OCI-LY3 (cell line): ENCODE measurements around the gene ATP2B1.

ENCODE experiments used
- H2AFZ ChIP-seq: fragments of 200-600, 300-600 bp; shearing (Covaris generic); 2 replicates; pipeline ENCODE4 v1.6.0; 2014; ENCODE audit warnings: antibody characterized with exemption, low read depth, low read length
- H3K27ac ChIP-seq: fragments of 200-600, 300-600 bp; sonication (generic); 2 replicates; pipeline ENCODE4 v1.5.1; 2014; ENCODE audit warnings: mild to moderate bottlenecking, low read length, moderate library complexity, mixed read lengths
- H3K27me3 ChIP-seq: fragments of 200-600, 300-600 bp; sonication (generic); 2 replicates; pipeline ENCODE4 v1.6.1; 2014; ENCODE audit warnings: low read depth, low read length, mixed read lengths
- H3K36me3 ChIP-seq: fragments of 200-600, 300-600 bp; sonication (generic); replicated peaks from 2 replicates; pipeline ENCODE3; 2014; ENCODE audit warnings: low read depth, low read length, mixed read lengths
- H3K4me1 ChIP-seq: fragments of 300-600, 200-600 bp; sonication (generic); 2 replicates; pipeline ENCODE4 v1.6.1; 2014; ENCODE audit warnings: low read length, mixed read lengths
- H3K4me2 ChIP-seq: fragments of 200-600, 300-600 bp; sonication (generic); 2 replicates; pipeline ENCODE4 v1.6.1; 2014; ENCODE audit warnings: low read length, mixed read lengths
- H3K4me3 ChIP-seq: fragments of 300-600, 200-600 bp; sonication (generic); 2 replicates; pipeline ENCODE4 v1.5.1; 2014; ENCODE audit warnings: antibody characterized with exemption, mild to moderate bottlenecking, low read length, moderate library complexity
- H3K79me2 ChIP-seq: fragments of 300-600, 200-600 bp; shearing (Covaris generic); 2 replicates; pipeline ENCODE4 v1.6.1; 2014; ENCODE audit warnings: mild to moderate bottlenecking, low read length, mixed read lengths
- H3K9ac ChIP-seq: fragments of 300-600, 200-600 bp; shearing (Covaris generic); 2 replicates; pipeline ENCODE4 v1.6.0; 2014; ENCODE audit warnings: mild to moderate bottlenecking, low read length, moderate library complexity
- H3K9me3 ChIP-seq: fragments of 200-600, 300-600 bp; shearing (Covaris generic); 2 replicates; pipeline ENCODE4 v1.6.1; 2014; ENCODE audit warnings: low read length, mixed read lengths; ENCODE audit not compliant: insufficient read depth
- H4K20me1 ChIP-seq: fragments of 200-600, 300-600 bp; sonication (generic); 2 replicates; pipeline ENCODE4 v1.6.1; 2016; ENCODE audit warnings: low read length, mixed read lengths; ENCODE audit not compliant: insufficient read depth
- CTCF ChIP-seq: fragments of 200-600, 300-600 bp; sonication (generic); IDR thresholded peaks from 2 replicates; pipeline ENCODE4 v1.5.1; 2014; ENCODE audit warnings: antibody characterized with exemption, low read length, low read depth
- EZH2phosphoT487 ChIP-seq: fragments of 200-600 bp; shearing (Covaris generic); IDR thresholded peaks from 2 replicates; pipeline ENCODE4 v1.6.1; 2018; ENCODE audit warnings: antibody characterized with exemption, mixed run types, low read depth

The ATP2B1 gene

GRCh38 chr12:89632778-89633177, 75.9 kb downstream of the ATP2B1 start:
- no peak overlapping the region for H3K4me2 ChIP-seq
- H3K36me3 ChIP-seq, result peaks cover 24% of the 10 kb centered on the region
- H3K27me3 ChIP-seq, result no peaks in the 10 kb centered on the region
- no peak overlapping the region for H3K9ac ChIP-seq
- no peaks in the 10 kb centered on the region for H3K9me3 ChIP-seq
- H3K79me2 ChIP-seq, result no peaks in the 10 kb centered on the region
- no peaks in the 10 kb centered on the region for H3K4me1 ChIP-seq
- 0 out of 2 replicates have a peak, but pooled peaks cover 5% of the 10 kb centered on the region for H4K20me1 ChIP-seq
- no peak overlapping the region for H2AFZ ChIP-seq
- no peak overlapping the region for H3K4me3 ChIP-seq
- no peak for TF ChIP-seq CTCF
- no peak for TF ChIP-seq EZH2phosphoT487
- H3K27ac ChIP-seq, result no peak overlapping the region

GRCh38 chr12:89622115-89622514, 86.5 kb downstream of the ATP2B1 start:
- Histone ChIP-seq H3K36me3 (peaks cover 11% of the 10 kb centered on the region), H3K27ac (no peak overlapping the region), H3K4me3 (no peak overlapping the region), H3K27me3 (no peaks in the 10 kb centered on the region), H3K9me3 (no peaks in the 10 kb centered on the region), H2AFZ (no peak overlapping the region), H4K20me1 (no peaks in the 10 kb centered on the region), H3K79me2 (no peaks in the 10 kb centered on the region), H3K4me2 (no peak overlapping the region), H3K4me1 (no peaks in the 10 kb centered on the region), H3K9ac (no peak overlapping the region)
- TF ChIP-seq CTCF, result no peak
- no peak for TF ChIP-seq EZH2phosphoT487

- Histone ChIP-seq H3K4me3 (no peak overlapping the region), H3K27me3 (no peaks in the 10 kb centered on the region), H3K4me2 (no peak overlapping the region), H3K79me2 (no peaks in the 10 kb centered on the region), H3K9ac (no peak overlapping the region), H3K9me3 (no peaks in the 10 kb centered on the region), H3K4me1 (no peaks in the 10 kb centered on the region), H3K36me3 (peaks cover 11% of the 10 kb centered on the region), H4K20me1 (no peaks in the 10 kb centered on the region), H3K27ac (no peak overlapping the region), H2AFZ (no peak overlapping the region)
- no peak for TF ChIP-seq CTCF
- TF ChIP-seq EZH2phosphoT487, result no peak
Observed at GRCh38 chr12:89621521-89621920, 87.1 kb downstream of the ATP2B1 start.

- Histone ChIP-seq H3K4me1 (no peaks in the 10 kb centered on the region), H2AFZ (no peak overlapping the region), H3K9me3 (no peaks in the 10 kb centered on the region), H3K4me3 (no peak overlapping the region), H3K9ac (no peak overlapping the region), H3K79me2 (no peaks in the 10 kb centered on the region), H3K27ac (no peak overlapping the region), H4K20me1 (no peaks in the 10 kb centered on the region), H3K27me3 (no peaks in the 10 kb centered on the region), H3K4me2 (no peak overlapping the region), H3K36me3 (peaks cover 17% of the 10 kb centered on the region)
- TF ChIP-seq CTCF (no peak), EZH2phosphoT487 (no peak)
Observed at GRCh38 chr12:89619764-89620163, 88.9 kb downstream of the ATP2B1 start.
